ENCODE results near the gene RXRA. TPM values are rescaled to one million over a fixed set of nuclear protein-coding genes. Genes with fewer than 3 reads are reported as not detected.

RXRA gene
- total and polyA plus RNA-seq, 2 donors (not counting 3 experiments of a cell fraction or from before 2014, with no cell fraction given) = 15.4 to 37.4 TPM

DNA sequence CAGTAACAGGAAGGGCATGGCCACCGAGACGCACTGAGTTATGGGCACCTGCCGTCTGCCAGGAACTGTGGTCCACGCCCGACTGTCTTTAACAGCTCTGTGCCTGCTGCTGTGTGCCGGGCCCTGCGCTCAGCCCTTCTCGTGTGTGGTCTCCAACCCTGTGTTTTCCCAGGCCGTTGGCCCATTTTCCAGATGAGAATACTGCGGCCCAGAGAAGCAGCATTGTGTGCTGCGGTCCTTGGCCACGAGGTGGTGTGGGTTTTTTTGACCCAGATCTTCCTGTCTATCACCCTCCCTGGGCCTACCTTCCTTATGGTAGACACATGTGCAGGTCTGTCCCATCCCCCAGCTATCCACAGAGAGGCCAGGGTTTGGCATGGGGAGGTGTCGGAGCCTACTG is 47.0 kb downstream of the RXRA start:
- TF ChIP-seq GATA2 (IDR thresholded peaks at IDR 0.05; ENCODE audit: insufficient read depth, insufficient read length, low read depth, low read length) (no peak), EZH2 (IDR thresholded peaks at IDR 0.05; ENCODE audit: borderline replicate concordance, low read depth, low read length, severe bottlenecking) (no peak), CTCF (IDR thresholded peaks at IDR 0.05; ENCODE audit: extremely low read depth in 1 of 2, insufficient read depth in 1 of 2, low read depth in 1 of 2, low read length in 2 of 2) (peak in 1 of 2 donors; percentile 19)
- no peaks in the 10 kb centered on the region for H3K9me3 ChIP-seq (replicated peaks; ENCODE audit: control insufficient read depth, insufficient read depth, low read length)
- H3K9ac ChIP-seq (replicated peaks; ENCODE audit: extremely low read depth, insufficient read depth, low read length) = no peak overlapping the region
- ChIA-PET CTCF (interaction anchor here (0.8 kb wide), 2 partner anchors 40 to 62 kb away, joined by 3 read pairs; no protein-coding TSS in a partner anchor), POLR2A (no interaction called here)
- no peak for FAIRE-seq
- no peak overlapping the region for H3K4me3 ChIP-seq (replicated peaks in 1 of 3; ENCODE audit: insufficient read depth in 1 of 3, low read depth in 1 of 3, low read length in 3 of 3)
- H3K79me2 ChIP-seq (ENCODE audit: control insufficient read depth, insufficient read depth, low read length) = peaks cover 37% of the 10 kb centered on the region
- intact Hi-C loops (cut with micrococcal nuclease) = no loop called here
- no peak for DNase-seq (ENCODE audit: low read depth, low spot score)
- peaks cover 27% of the 10 kb centered on the region for H3K4me1 ChIP-seq (ENCODE audit: control insufficient read depth, extremely low read depth, insufficient read depth, low read length)
- no peaks in the 10 kb centered on the region for H4K20me1 ChIP-seq (replicated peaks; ENCODE audit: control insufficient read depth, extremely low read depth, insufficient read depth, low read length)
- H3K9me1 ChIP-seq (replicated peaks; ENCODE audit: control insufficient read depth, extremely low read depth, insufficient read depth, low read length) = no peaks in the 10 kb centered on the region
- dilution Hi-C loops (cut with MboI; ENCODE audit: extremely low pct_ligation_motif_present, low sequenced_read_pairs) = no loop called here
- no peaks in the 10 kb centered on the region for H3K27me3 ChIP-seq (ENCODE audit: control insufficient read depth in 2 of 2, insufficient read depth in 2 of 2, low read length in 2 of 2)
- BruUV-seq (replicated peaks) = no TSS peak
- no peak overlapping the region for H3K27ac ChIP-seq (ENCODE audit: insufficient read depth, low read depth, low read length)
- H3K4me2 ChIP-seq (ENCODE audit: insufficient read depth, low read length) = no peak overlapping the region
- H3K36me3 ChIP-seq (ENCODE audit: control insufficient read depth in 2 of 2, extremely low read depth in 1 of 2, insufficient read depth in 2 of 2, low read length in 2 of 2) = no peaks in the 10 kb centered on the region
- H2AFZ ChIP-seq (ENCODE audit: low read depth, low read length) = no peak overlapping the region

DNA sequence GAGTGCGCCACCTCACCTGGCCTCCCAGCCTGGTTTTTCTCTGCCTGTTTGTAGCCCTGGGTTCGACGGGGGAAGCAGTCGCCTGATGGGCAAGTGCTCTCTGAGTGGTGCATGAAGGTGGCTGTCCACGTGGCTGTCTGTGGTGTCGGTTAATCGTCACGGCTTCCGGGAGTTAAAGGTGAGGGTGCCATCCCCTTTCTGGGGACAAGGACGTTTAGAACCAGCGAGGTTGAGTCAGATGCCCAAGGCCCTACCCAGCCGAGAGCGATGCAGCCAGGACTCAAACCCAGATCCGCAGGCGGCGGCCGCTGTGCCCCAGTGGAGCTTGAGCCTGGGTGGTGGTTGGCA is 47.7 kb downstream of the RXRA start:
- Histone ChIP-seq H3K4me2 (ENCODE audit: insufficient read depth, low read length) (no peak overlapping the region), H3K4me3 (replicated peaks in 1 of 3; ENCODE audit: insufficient read depth in 1 of 3, low read depth in 1 of 3, low read length in 3 of 3) (no peak overlapping the region), H2AFZ (ENCODE audit: low read depth, low read length) (no peak overlapping the region), H4K20me1 (replicated peaks; ENCODE audit: control insufficient read depth, extremely low read depth, insufficient read depth, low read length) (no peaks in the 10 kb centered on the region), H3K27ac (ENCODE audit: insufficient read depth, low read depth, low read length) (no peak overlapping the region), H3K4me1 (ENCODE audit: control insufficient read depth, extremely low read depth, insufficient read depth, low read length) (peaks cover 33% of the 10 kb centered on the region), H3K9me3 (replicated peaks; ENCODE audit: control insufficient read depth, insufficient read depth, low read length) (no peaks in the 10 kb centered on the region), H3K79me2 (ENCODE audit: control insufficient read depth, insufficient read depth, low read length) (peaks cover 36% of the 10 kb centered on the region), H3K27me3 (ENCODE audit: control insufficient read depth in 2 of 2, insufficient read depth in 2 of 2, low read length in 2 of 2) (no peaks in the 10 kb centered on the region), H3K36me3 (ENCODE audit: control insufficient read depth in 2 of 2, extremely low read depth in 1 of 2, insufficient read depth in 2 of 2, low read length in 2 of 2) (no peaks in the 10 kb centered on the region), H3K9ac (replicated peaks; ENCODE audit: extremely low read depth, insufficient read depth, low read length) (no peak overlapping the region), H3K9me1 (replicated peaks; ENCODE audit: control insufficient read depth, extremely low read depth, insufficient read depth, low read length) (no peaks in the 10 kb centered on the region)
- dilution Hi-C loops (cut with MboI; ENCODE audit: extremely low pct_ligation_motif_present, low sequenced_read_pairs) = no loop called here
- FAIRE-seq (no peak), DNase-seq (ENCODE audit: low read depth, low spot score) (no peak)
- POLR2A ChIA-PET = no interaction called here
- CTCF ChIA-PET = interaction anchor here (0.8 kb wide), 2 partner anchors 40 to 61 kb away, joined by 3 read pairs; no protein-coding TSS in a partner anchor
- TF ChIP-seq CTCF (IDR thresholded peaks at IDR 0.05; ENCODE audit: extremely low read depth in 1 of 2, insufficient read depth in 1 of 2, low read depth in 1 of 2, low read length in 2 of 2) = no peak
- no peak for TF ChIP-seq MYC (IDR thresholded peaks at IDR 0.05; ENCODE audit: low read depth, low read length)
- no peak for TF ChIP-seq FOS (IDR thresholded peaks at IDR 0.05; ENCODE audit: borderline replicate concordance, insufficient read depth, low read length)
- TF ChIP-seq GATA2 (IDR thresholded peaks at IDR 0.05; ENCODE audit: insufficient read depth, insufficient read length, low read depth, low read length) = no peak
- no peak for TF ChIP-seq MAX (IDR thresholded peaks at IDR 0.05; ENCODE audit: insufficient read depth, insufficient read length)
- TF ChIP-seq POLR2AphosphoS5 (IDR thresholded peaks at IDR 0.05; ENCODE audit: insufficient read depth, low read depth, low read length) = no peak
- TF ChIP-seq JUN (IDR thresholded peaks at IDR 0.05; ENCODE audit: borderline replicate concordance, insufficient read depth, insufficient read length, low read depth) = no peak
- TF ChIP-seq POLR2A (IDR thresholded peaks at IDR 0.05; ENCODE audit: low read depth, low read length) = no peak
- no peak for TF ChIP-seq EZH2 (IDR thresholded peaks at IDR 0.05; ENCODE audit: borderline replicate concordance, low read depth, low read length, severe bottlenecking)
- no TSS peak for BruUV-seq (replicated peaks)
- intact Hi-C loops (cut with micrococcal nuclease) = loop anchor here (2.0 kb wide), 2 partner anchors 47 to 61 kb away; partner anchors contain the start of gene RXRA

Data from endothelial cell of umbilical vein (primary cell).